HEK293T (cell line): ENCODE measurements around the gene ZFYVE21.

Source experiments
- BHLHE40 ChIP-seq: fragments of 450-650 bp; IDR thresholded peaks from 2 replicates; pipeline ENCODE4 v1.6.1; 2016; ENCODE audit warnings: mild to moderate bottlenecking, moderate library complexity, borderline replicate concordance
- FOXA1 ChIP-seq: fragments of 450-650 bp; IDR thresholded peaks from 2 replicates; pipeline ENCODE4 v1.6.1; 2016; ENCODE audit warnings: mild to moderate bottlenecking
- FOXK2 ChIP-seq: fragments of 450-650 bp; IDR thresholded peaks from 2 replicates; pipeline ENCODE4 v1.6.1; 2016; ENCODE audit warnings: mild to moderate bottlenecking
- FOXM1 ChIP-seq: fragments of 450-650 bp; IDR thresholded peaks from 2 replicates; pipeline ENCODE4 v1.6.1; 2017; ENCODE audit warnings: mild to moderate bottlenecking, borderline replicate concordance
- HDGF ChIP-seq: fragments of 450-650 bp; IDR thresholded peaks from 2 replicates; pipeline ENCODE4 v1.6.1; 2017; ENCODE audit warnings: antibody characterized with exemption, borderline replicate concordance
- SP1 ChIP-seq: fragments of 450-650 bp; IDR thresholded peaks from 2 replicates; pipeline ENCODE4 v1.6.1; 2017
- SUZ12 ChIP-seq: fragments of 450-650 bp; IDR thresholded peaks from 2 replicates; pipeline ENCODE4 v1.6.1; 2016; ENCODE audit warnings: mild to moderate bottlenecking
- TARDBP ChIP-seq: fragments of 450-650 bp; IDR thresholded peaks from 2 replicates; pipeline ENCODE4 v1.6.1; 2016
- ZNF384 ChIP-seq: fragments of 450-650 bp; IDR thresholded peaks from 2 replicates; pipeline ENCODE4 v1.6.1; 2016
- TF ChIP-seq, protein P1 (sequence below): fragments of 450-650 bp; IDR thresholded peaks from 2 replicates; pipeline ENCODE4 v1.6.1; 2016

DNA sequence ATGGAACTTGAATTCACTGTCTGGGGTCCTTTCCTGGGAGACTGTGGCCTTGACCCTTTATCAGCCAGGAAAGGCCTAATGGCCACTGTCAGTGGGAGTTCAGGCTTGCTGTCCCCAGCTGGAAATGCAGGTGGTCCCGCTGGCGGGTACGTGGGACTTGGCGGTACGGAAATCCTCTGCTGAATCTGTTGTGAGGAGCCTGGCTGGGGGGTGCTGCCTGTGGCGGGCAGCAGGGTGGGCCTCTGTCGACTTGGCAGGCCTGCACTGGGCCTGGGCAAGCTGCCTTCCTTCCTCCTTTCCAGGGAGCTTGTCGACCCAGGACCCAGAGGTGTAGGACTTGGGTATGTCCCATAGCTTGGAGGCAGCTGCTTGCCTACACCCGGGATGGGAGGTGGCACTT is 26.3 kb downstream of the ZFYVE21 start:
- TF ChIP-seq SUZ12 (no peak), SP1 (no peak), FOXM1 (no peak), FOXA1 (no peak), TARDBP (no peak), BHLHE40 (no peak), FOXK2 (no peak), ZNF384 (no peak), HDGF (no peak)
- TF ChIP-seq, protein P1, sequence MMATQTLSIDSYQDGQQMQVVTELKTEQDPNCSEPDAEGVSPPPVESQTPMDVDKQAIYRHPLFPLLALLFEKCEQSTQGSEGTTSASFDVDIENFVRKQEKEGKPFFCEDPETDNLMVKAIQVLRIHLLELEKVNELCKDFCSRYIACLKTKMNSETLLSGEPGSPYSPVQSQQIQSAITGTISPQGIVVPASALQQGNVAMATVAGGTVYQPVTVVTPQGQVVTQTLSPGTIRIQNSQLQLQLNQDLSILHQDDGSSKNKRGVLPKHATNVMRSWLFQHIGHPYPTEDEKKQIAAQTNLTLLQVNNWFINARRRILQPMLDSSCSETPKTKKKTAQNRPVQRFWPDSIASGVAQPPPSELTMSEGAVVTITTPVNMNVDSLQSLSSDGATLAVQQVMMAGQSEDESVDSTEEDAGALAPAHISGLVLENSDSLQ: no peak
